MM.1S (cell line): ENCODE measurements around the gene MRPS14.

Source experiments
- DNase-seq: peaks from one replicate; pipeline ENCODE4 v3.0.0-alpha.2; 2015
- H2AFZ ChIP-seq: fragments of 300-600 bp; sonication (generic); 2 replicates; pipeline ENCODE4 v1.6.0; 2016; ENCODE audit warnings: antibody characterized with exemption, low read length
- H3F3A ChIP-seq: fragments of 300-600 bp; sonication (generic); 2 replicates; pipeline ENCODE4 v1.6.1; 2016; ENCODE audit warnings: mild to moderate bottlenecking, antibody characterized with exemption, low read length, moderate library complexity, mixed read lengths; ENCODE audit not compliant: insufficient read depth
- H3K27ac ChIP-seq: fragments of 300-600 bp; sonication (generic); 2 replicates; pipeline ENCODE4 v1.5.1; 2016; ENCODE audit warnings: mild to moderate bottlenecking, low read length
- H3K27me3 ChIP-seq: fragments of 300-600 bp; sonication (generic); replicated peaks from 2 replicates; pipeline ENCODE4 v1.6.0; 2016; ENCODE audit warnings: low read length; ENCODE audit not compliant: insufficient read depth
- H3K36me3 ChIP-seq: fragments of 300-600 bp; sonication (generic); replicated peaks from 2 replicates; pipeline ENCODE4 v1.6.1; 2016; ENCODE audit warnings: mild to moderate bottlenecking, low read length, mixed read lengths; ENCODE audit not compliant: insufficient read depth
- H3K4me1 ChIP-seq: fragments of 300-600 bp; sonication (generic); 2 replicates; pipeline ENCODE4 v1.6.1; 2016; ENCODE audit warnings: low read length, mixed read lengths
- H3K4me2 ChIP-seq: fragments of 300-600 bp; sonication (generic); 2 replicates; pipeline ENCODE4 v1.6.0; 2016; ENCODE audit warnings: low read depth, low read length
- H3K4me3 ChIP-seq: fragments of 300-600 bp; sonication (generic); 2 replicates; pipeline ENCODE4 v1.5.1; 2016; ENCODE audit warnings: low read length, mixed read lengths
- H3K79me2 ChIP-seq: fragments of 300-600 bp; sonication (generic); 2 replicates; pipeline ENCODE4 v1.6.1; 2016; ENCODE audit warnings: mixed run types, low read length, mixed read lengths
- H3K9ac ChIP-seq: fragments of 300-600 bp; sonication (generic); 2 replicates; pipeline ENCODE4 v1.6.1; 2016; ENCODE audit warnings: low read length, mixed read lengths
- H3K9me2 ChIP-seq: fragments of 300-600 bp; sonication (generic); replicated peaks from 2 replicates; pipeline ENCODE4 v1.6.1; 2016; ENCODE audit warnings: mild to moderate bottlenecking, low read length, mixed read lengths; ENCODE audit not compliant: insufficient read depth
- H3K9me3 ChIP-seq: fragments of 300-600 bp; sonication (generic); replicated peaks from 2 replicates; pipeline ENCODE4 v1.6.1; 2016; ENCODE audit warnings: mild to moderate bottlenecking, low read length, mixed read lengths; ENCODE audit not compliant: insufficient read depth
- H4K20me1 ChIP-seq: fragments of 300-600 bp; sonication (generic); 2 replicates; pipeline ENCODE4 v1.6.1; 2016; ENCODE audit warnings: mild to moderate bottlenecking, low read length, moderate library complexity, mixed read lengths; ENCODE audit not compliant: insufficient read depth
- CTCF ChIP-seq: fragments of 300-600 bp; sonication (generic); IDR thresholded peaks from 2 replicates; pipeline ENCODE4 v1.5.1; 2016; ENCODE audit warnings: antibody characterized with exemption, low read length, mixed read lengths
- EZH2 ChIP-seq: fragments of 300-600 bp; sonication (generic); optimal IDR thresholded peaks from 2 replicates; pipeline ENCODE3; 2017; ENCODE audit warnings: low read depth, mild to moderate bottlenecking, antibody characterized with exemption, low read length, mixed read lengths
- EZH2phosphoT487 ChIP-seq: fragments of 300-600 bp; sonication (generic); IDR thresholded peaks from 2 replicates; pipeline ENCODE4 v1.6.1; 2018; ENCODE audit warnings: antibody characterized with exemption, low read length

MRPS14 gene

GRCh38 chr1:175019524-175019923 lies 3.7 kb downstream of the MRPS14 start:
- Histone ChIP-seq H3K4me2 (no peak overlapping the region), H3K4me3 (no peak overlapping the region), H3F3A (peaks cover 4% of the 10 kb centered on the region), H2AFZ (no peak overlapping the region), H3K9me3 (no peaks in the 10 kb centered on the region), H4K20me1 (no peaks in the 10 kb centered on the region), H3K27ac (no peak overlapping the region), H3K79me2 (peaks cover 57% of the 10 kb centered on the region), H3K9ac (no peak overlapping the region), H3K4me1 (peaks cover 4% of the 10 kb centered on the region; the same call in 1 of the 2 replicates), H3K27me3 (no peaks in the 10 kb centered on the region), H3K9me2 (no peaks in the 10 kb centered on the region), H3K36me3 (no peaks in the 10 kb centered on the region; the same call in 1 of the 2 replicates)
- TF ChIP-seq EZH2: no peak
- TF ChIP-seq CTCF: no peak
- no peak for TF ChIP-seq EZH2phosphoT487
- no peak for DNase-seq

DNA sequence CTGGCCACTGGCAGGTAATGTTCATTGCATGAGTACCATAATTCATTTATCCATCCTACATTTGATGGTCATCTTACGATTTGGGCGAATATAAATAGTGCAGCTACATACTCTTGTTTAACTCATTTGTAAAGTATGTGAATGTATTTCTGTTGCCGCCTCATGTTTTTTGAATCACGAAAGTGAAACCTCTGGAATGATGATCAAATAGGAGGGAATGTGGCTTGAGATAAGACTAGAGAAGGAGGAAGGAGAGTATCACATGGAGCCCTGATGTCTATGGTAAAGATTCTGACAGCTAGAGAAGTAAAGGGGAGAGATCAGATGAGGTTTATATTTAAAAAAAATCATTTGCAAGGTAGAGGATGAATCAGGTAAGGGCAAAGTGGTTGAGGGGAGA lies 8.0 kb downstream of the MRPS14 start:
- Histone ChIP-seq H3F3A (peaks cover 19% of the 10 kb centered on the region), H3K9ac (no peak overlapping the region), H3K9me2 (no peaks in the 10 kb centered on the region), H3K4me1 (no peaks in the 10 kb centered on the region), H3K4me3 (no peak overlapping the region), H3K79me2 (peaks cover 53% of the 10 kb centered on the region), H2AFZ (no peak overlapping the region), H3K27ac (no peak overlapping the region), H3K9me3 (no peaks in the 10 kb centered on the region), H3K27me3 (no peaks in the 10 kb centered on the region), H3K36me3 (peaks cover 20% of the 10 kb centered on the region; the same call in 1 of the 2 replicates), H4K20me1 (no peaks in the 10 kb centered on the region), H3K4me2 (no peak overlapping the region)
- DNase-seq: no peak
- TF ChIP-seq EZH2: no peak
- TF ChIP-seq CTCF: no peak
- no peak for TF ChIP-seq EZH2phosphoT487

- no peaks in the 10 kb centered on the region for H3K27me3 ChIP-seq
- peaks cover 33% of the 10 kb centered on the region; the same call in 1 of the 2 replicates for H3K36me3 ChIP-seq
- H3F3A ChIP-seq: peaks cover 19% of the 10 kb centered on the region
- no peaks in the 10 kb centered on the region for H3K4me1 ChIP-seq
- H4K20me1 ChIP-seq: no peaks in the 10 kb centered on the region
- H3K27ac ChIP-seq: no peak overlapping the region
- H3K4me2 ChIP-seq: no peak overlapping the region
- H3K9ac ChIP-seq: no peak overlapping the region
- no peak overlapping the region for H3K4me3 ChIP-seq
- TF ChIP-seq EZH2phosphoT487: no peak
- TF ChIP-seq EZH2: no peak
- no peak for TF ChIP-seq CTCF
- no peak overlapping the region for H2AFZ ChIP-seq
- peaks cover 54% of the 10 kb centered on the region for H3K79me2 ChIP-seq
- no peak for DNase-seq
- no peaks in the 10 kb centered on the region for H3K9me2 ChIP-seq
- H3K9me3 ChIP-seq: no peaks in the 10 kb centered on the region
Observed at GRCh38 chr1:175013445-175013844, 9.8 kb downstream of the MRPS14 start.
